HEK293 (cell line): ENCODE data around the gene PRKCD.

Experiments used
- CTCF ChIA-PET: fragments of 350-600 bp; formaldehyde crosslinking; extraction: SDS; loops from one replicate; lab custom pipeline; 2021; ENCODE audit warnings: antibody characterized with exemption; lab: Yijun Ruan, JAX
- POLR2A ChIA-PET: fragments of 300-600 bp; formaldehyde crosslinking; extraction: SDS; loops from one replicate; lab custom pipeline; 2020; ENCODE audit warnings: antibody characterized with exemption, inconsistent platforms; lab: Yijun Ruan, JAX
- H3K27ac ChIP-seq: fragments of 200-500 bp; sonication (Bioruptor generic); 2 replicates; pipeline ENCODE4 v1.5.1; 2014; ENCODE audit warnings: low read depth, low read length, control low read depth, inconsistent platforms; ENCODE audit errors: extremely low read depth
- H3K36me3 ChIP-seq, 2 experiments: fragments of 200-500 bp in 1 of 2; sonication (Bioruptor generic) in 1 of 2; 1 replicate in 1 of 2; 2 replicates in 1 of 2; pipeline ENCODE4 v1.5.1; 2014 to 2017; ENCODE audit warnings: inconsistent platforms in 2 of 2, low read length in 2 of 2; ENCODE audit not compliant: control insufficient read depth in 2 of 2, insufficient read depth in 1 of 2
- H3K4me1 ChIP-seq: fragments of 200-500 bp; sonication (Bioruptor generic); 2 replicates; pipeline ENCODE4 v1.5.1; 2014; ENCODE audit warnings: mild to moderate bottlenecking, low read length, inconsistent platforms; ENCODE audit not compliant: control insufficient read depth, insufficient read depth
- H3K4me3 ChIP-seq: 2 replicates; pipeline ENCODE4 v1.5.1; 2011; ENCODE audit warnings: low read depth, mild to moderate bottlenecking, control low read depth, low read length, moderate library complexity
- H3K9me3 ChIP-seq: fragments of 200-500 bp; sonication (Bioruptor generic); 2 replicates; pipeline ENCODE4 v1.5.1; 2014; ENCODE audit warnings: low read depth, low read length, inconsistent platforms; ENCODE audit not compliant: control insufficient read depth, insufficient read depth
- FEZF1 ChIP-seq: fragments of 450-650 bp; formaldehyde crosslinking; IDR thresholded peaks from 2 replicates; pipeline ENCODE4 v1.5.1; 2016; ENCODE audit warnings: missing biosample characterization, missing genetic modification characterization
- OVOL3 ChIP-seq: fragments of 450-650 bp; formaldehyde crosslinking; IDR thresholded peaks from 2 replicates; pipeline ENCODE4 v1.5.1; 2016; ENCODE audit warnings: missing biosample characterization, missing genetic modification characterization
- YY1 ChIP-seq: fragments of 450-650 bp; formaldehyde crosslinking; IDR thresholded peaks from 2 replicates; pipeline ENCODE4 v1.5.1; 2018; ENCODE audit warnings: missing biosample characterization, missing genetic modification characterization
- ZBTB20 ChIP-seq: fragments of 450-650 bp; formaldehyde crosslinking; IDR thresholded peaks from 2 replicates; pipeline ENCODE4 v1.5.1; 2016; ENCODE audit warnings: missing biosample characterization, missing genetic modification characterization
- ZBTB8A ChIP-seq: fragments of 450-650 bp; formaldehyde crosslinking; IDR thresholded peaks from 2 replicates; pipeline ENCODE4 v1.5.1; 2016; ENCODE audit warnings: missing biosample characterization, missing genetic modification characterization
- ZNF132 ChIP-seq: fragments of 450-650 bp; formaldehyde crosslinking; IDR thresholded peaks from 2 replicates; pipeline ENCODE4 v1.5.1; 2017; ENCODE audit warnings: missing biosample characterization, missing genetic modification characterization, borderline replicate concordance
- ZNF133 ChIP-seq: fragments of 450-650 bp; formaldehyde crosslinking; IDR thresholded peaks from 2 replicates; pipeline ENCODE4 v1.5.1; 2016; ENCODE audit warnings: missing biosample characterization, missing genetic modification characterization
- ZNF155 ChIP-seq: fragments of 450-650 bp; formaldehyde crosslinking; IDR thresholded peaks from 2 replicates; pipeline ENCODE4 v1.5.1; 2016; ENCODE audit warnings: missing biosample characterization, missing genetic modification characterization
- ZNF175 ChIP-seq: fragments of 450-650 bp; formaldehyde crosslinking; IDR thresholded peaks from 2 replicates; pipeline ENCODE4 v1.5.1; 2016; ENCODE audit warnings: missing biosample characterization, missing genetic modification characterization
- ZNF311 ChIP-seq: fragments of 450-650 bp; formaldehyde crosslinking; IDR thresholded peaks from 2 replicates; pipeline ENCODE4 v1.5.1; 2017; ENCODE audit warnings: missing biosample characterization, missing genetic modification characterization, borderline replicate concordance
- ZNF354C ChIP-seq: fragments of 450-650 bp; formaldehyde crosslinking; IDR thresholded peaks from 2 replicates; pipeline ENCODE4 v1.5.1; 2016; ENCODE audit warnings: missing biosample characterization, missing genetic modification characterization, low read depth, borderline replicate concordance
- ZNF37A ChIP-seq: fragments of 450-650 bp; IDR thresholded peaks from 2 replicates; pipeline ENCODE4 v1.5.1; 2018; ENCODE audit warnings: missing biosample characterization, missing genetic modification characterization
- ZNF433 ChIP-seq: fragments of 450-650 bp; formaldehyde crosslinking; IDR thresholded peaks from 2 replicates; pipeline ENCODE4 v1.5.1; 2016; ENCODE audit warnings: missing biosample characterization, missing genetic modification characterization, low read depth
- ZNF626 ChIP-seq: fragments of 450-650 bp; sonication (Bioruptor Pico); formaldehyde crosslinking; IDR thresholded peaks from 2 replicates; pipeline ENCODE4 v1.5.1; 2018; ENCODE audit warnings: missing biosample characterization, missing genetic modification characterization, inconsistent platforms
- ZXDB ChIP-seq: fragments of 450-650 bp; formaldehyde crosslinking; IDR thresholded peaks from 2 replicates; pipeline ENCODE4 v1.5.1; 2016; ENCODE audit warnings: missing biosample characterization, missing genetic modification characterization
- TF ChIP-seq, protein P1 (sequence below): fragments of 450-650 bp; IDR thresholded peaks from 2 replicates; pipeline ENCODE4 v1.5.1; 2018; ENCODE audit warnings: missing biosample characterization, missing genetic modification characterization
- TF ChIP-seq, protein P2 (sequence below): fragments of 450-650 bp; formaldehyde crosslinking; IDR thresholded peaks from 2 replicates; pipeline ENCODE4 v1.5.1; 2016; ENCODE audit warnings: missing biosample characterization, missing genetic modification characterization
- TF ChIP-seq, protein P3 (sequence below): fragments of 450-650 bp; formaldehyde crosslinking; IDR thresholded peaks from 2 replicates; pipeline ENCODE4 v1.5.1; 2016; ENCODE audit warnings: missing biosample characterization, missing genetic modification characterization, borderline replicate concordance

Gene PRKCD

DNA sequence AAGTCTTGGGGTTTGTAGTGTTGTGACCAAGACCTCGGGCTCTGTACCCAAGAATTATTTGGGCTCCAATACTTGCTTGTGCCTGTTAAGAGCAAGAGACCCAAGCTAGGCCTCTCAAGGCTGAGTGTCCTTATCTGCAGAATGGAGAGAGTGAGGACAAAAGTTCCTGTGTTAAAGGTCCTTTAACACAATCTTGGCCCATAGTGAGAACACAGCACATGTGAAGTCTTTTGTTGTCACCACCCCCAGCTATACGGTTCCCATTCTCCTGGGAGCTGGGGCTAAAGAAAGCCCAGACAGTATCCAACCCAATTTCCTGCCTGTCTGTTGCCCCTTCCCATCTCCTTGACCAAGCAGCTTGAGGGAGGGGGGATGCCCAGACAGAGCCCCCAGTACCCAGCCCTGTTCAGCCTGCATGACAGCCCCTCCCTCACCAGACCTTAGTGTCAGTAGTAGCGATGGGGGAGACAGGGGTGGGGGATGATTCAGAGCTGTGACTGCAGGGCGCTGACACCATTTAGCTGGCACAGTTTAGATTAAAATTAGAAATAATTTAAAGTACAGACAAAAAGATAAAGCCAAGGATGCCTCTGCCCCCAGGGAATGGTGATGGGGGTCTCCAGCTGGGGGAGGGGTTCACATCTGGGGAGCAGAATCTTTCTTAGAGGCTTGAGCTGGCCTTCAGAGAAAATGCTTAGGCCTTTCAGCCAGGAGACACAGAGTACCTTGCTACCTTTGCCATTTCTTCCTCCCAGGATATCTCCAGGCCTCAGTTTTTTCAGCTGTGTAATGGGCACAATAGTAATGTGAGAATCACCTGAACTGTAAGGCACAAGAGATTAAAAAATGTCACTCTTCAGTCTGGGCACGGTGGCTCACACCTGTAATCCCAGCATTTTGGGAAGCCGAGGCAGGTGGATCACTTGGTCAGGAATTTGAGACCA is 2.7 kb downstream of the PRKCD start:
- TF ChIP-seq, protein P1, sequence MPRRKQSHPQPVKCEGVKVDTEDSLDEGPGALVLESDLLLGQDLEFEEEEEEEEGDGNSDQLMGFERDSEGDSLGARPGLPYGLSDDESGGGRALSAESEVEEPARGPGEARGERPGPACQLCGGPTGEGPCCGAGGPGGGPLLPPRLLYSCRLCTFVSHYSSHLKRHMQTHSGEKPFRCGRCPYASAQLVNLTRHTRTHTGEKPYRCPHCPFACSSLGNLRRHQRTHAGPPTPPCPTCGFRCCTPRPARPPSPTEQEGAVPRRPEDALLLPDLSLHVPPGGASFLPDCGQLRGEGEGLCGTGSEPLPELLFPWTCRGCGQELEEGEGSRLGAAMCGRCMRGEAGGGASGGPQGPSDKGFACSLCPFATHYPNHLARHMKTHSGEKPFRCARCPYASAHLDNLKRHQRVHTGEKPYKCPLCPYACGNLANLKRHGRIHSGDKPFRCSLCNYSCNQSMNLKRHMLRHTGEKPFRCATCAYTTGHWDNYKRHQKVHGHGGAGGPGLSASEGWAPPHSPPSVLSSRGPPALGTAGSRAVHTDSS (tag by site-specific recombination), result no peak
- no peak for TF ChIP-seq ZNF155 (tag by site-specific recombination)
- no peak for TF ChIP-seq FEZF1
- TF ChIP-seq ZNF37A (tag by site-specific recombination), result no peak
- 0 out of 2 replicates have a peak, but pooled peaks have one; percentile 46 for TF ChIP-seq ZBTB8A
- TF ChIP-seq ZNF433, result no peak
- Histone ChIP-seq H3K4me3 (no peak overlapping the region), H3K36me3 (peaks cover 0 to 16% of the 10 kb centered on the region in 2 experiments; a peak in 1 of 3 replicates), H3K9me3 (no peaks in the 10 kb centered on the region), H3K27ac (no peak overlapping the region), H3K4me1 (no peaks in the 10 kb centered on the region)
- ChIA-PET POLR2A (interaction anchor here (1.2 kb wide), 1 partner anchor 32 kb away, joined by 3 read pairs; no protein-coding TSS in a partner anchor), CTCF (no interaction called here)

DNA sequence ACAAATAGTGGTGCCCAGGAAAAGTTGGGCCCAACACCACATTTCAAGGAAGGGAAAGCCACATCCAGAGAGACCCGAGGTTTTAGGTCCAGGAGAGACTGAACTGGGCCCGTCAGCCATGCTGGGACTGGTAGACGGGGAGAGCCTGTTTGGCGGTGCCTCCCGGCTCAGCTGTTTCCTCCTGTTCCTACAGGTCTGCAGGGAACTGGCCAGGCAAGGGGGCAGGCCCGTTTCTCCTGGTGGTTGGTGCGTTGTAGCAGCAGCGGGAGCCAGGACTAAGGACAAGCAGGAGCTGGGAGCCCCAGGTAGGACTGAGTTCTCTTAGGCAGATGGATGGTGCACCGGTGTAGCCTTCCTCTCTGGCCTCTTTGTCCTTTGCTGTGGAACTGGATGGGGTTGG is 3.9 kb downstream of the PRKCD start:
- POLR2A ChIA-PET, result interaction anchor here (0.6 kb wide), 1 partner anchor 837 kb away, joined by 3 read pairs; no protein-coding TSS in a partner anchor
- Histone ChIP-seq H3K27ac (no peak overlapping the region), H3K9me3 (no peaks in the 10 kb centered on the region)
- CTCF ChIA-PET, result no interaction called here
- TF ChIP-seq ZNF626 (tag by site-specific recombination) (no peak), OVOL3 (no peak), YY1 (tag by site-specific recombination) (no peak), ZNF175 (tag by site-specific recombination) (no peak), ZNF354C (tag by site-specific recombination) (no peak), ZXDB (tag by site-specific recombination) (no peak), ZNF132 (tag by site-specific recombination) (no peak), ZBTB20 (tag by site-specific recombination) (no peak), ZNF311 (tag by site-specific recombination) (no peak), ZNF133 (tag by site-specific recombination) (no peak)
- TF ChIP-seq, protein P2, sequence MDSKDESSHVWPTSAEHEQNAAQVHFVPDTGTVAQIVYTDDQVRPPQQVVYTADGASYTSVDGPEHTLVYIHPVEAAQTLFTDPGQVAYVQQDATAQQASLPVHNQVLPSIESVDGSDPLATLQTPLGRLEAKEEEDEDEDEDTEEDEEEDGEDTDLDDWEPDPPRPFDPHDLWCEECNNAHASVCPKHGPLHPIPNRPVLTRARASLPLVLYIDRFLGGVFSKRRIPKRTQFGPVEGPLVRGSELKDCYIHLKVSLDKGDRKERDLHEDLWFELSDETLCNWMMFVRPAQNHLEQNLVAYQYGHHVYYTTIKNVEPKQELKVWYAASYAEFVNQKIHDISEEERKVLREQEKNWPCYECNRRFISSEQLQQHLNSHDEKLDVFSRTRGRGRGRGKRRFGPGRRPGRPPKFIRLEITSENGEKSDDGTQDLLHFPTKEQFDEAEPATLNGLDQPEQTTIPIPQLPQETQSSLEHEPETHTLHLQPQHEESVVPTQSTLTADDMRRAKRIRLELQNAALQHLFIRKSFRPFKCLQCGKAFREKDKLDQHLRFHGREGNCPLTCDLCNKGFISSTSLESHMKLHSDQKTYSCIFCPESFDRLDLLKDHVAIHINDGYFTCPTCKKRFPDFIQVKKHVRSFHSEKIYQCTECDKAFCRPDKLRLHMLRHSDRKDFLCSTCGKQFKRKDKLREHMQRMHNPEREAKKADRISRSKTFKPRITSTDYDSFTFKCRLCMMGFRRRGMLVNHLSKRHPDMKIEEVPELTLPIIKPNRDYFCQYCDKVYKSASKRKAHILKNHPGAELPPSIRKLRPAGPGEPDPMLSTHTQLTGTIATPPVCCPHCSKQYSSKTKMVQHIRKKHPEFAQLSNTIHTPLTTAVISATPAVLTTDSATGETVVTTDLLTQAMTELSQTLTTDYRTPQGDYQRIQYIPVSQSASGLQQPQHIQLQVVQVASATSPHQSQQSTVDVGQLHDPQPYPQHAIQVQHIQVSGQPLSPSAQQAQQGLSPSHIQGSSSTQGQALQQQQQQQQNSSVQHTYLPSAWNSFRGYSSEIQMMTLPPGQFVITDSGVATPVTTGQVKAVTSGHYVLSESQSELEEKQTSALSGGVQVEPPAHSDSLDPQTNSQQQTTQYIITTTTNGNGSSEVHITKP (tag by site-specific recombination), result no peak
- TF ChIP-seq, protein P3, sequence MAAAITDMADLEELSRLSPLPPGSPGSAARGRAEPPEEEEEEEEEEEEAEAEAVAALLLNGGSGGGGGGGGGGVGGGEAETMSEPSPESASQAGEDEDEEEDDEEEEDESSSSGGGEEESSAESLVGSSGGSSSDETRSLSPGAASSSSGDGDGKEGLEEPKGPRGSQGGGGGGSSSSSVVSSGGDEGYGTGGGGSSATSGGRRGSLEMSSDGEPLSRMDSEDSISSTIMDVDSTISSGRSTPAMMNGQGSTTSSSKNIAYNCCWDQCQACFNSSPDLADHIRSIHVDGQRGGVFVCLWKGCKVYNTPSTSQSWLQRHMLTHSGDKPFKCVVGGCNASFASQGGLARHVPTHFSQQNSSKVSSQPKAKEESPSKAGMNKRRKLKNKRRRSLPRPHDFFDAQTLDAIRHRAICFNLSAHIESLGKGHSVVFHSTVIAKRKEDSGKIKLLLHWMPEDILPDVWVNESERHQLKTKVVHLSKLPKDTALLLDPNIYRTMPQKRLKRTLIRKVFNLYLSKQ (tag by site-specific recombination), result no peak
- TF ChIP-seq, all 188 proteins: peak for 0
- Histone ChIP-seq H3K4me3 (no peak overlapping the region), H3K4me1 (no peaks in the 10 kb centered on the region), H3K36me3 (peaks cover 0 to 16% of the 10 kb centered on the region in 2 experiments; a peak in 1 of 3 replicates)
